HUES48 (cell line): ENCODE data around the gene GXYLT1.
"Not testable (repeated sequence)": the region's sequence is repeated elsewhere in the genome, so short reads cannot be mapped to it uniquely, and the experiment has no call there.

Experiments
- H3K27ac ChIP-seq: one replicate; pipeline ENCODE4 v1.7.0; 2013; ENCODE audit warnings: low read depth, low read length, inconsistent platforms
- H3K27me3 ChIP-seq: 2 replicates; pipeline ENCODE4 v1.6.1; 2013; ENCODE audit warnings: mild to moderate bottlenecking, low read length; ENCODE audit not compliant: control insufficient read depth, insufficient read depth
- H3K36me3 ChIP-seq: 2 replicates; pipeline ENCODE4 v1.6.1; 2013; ENCODE audit warnings: low read length; ENCODE audit not compliant: control insufficient read depth, insufficient read depth
- H3K4me1 ChIP-seq: 2 replicates; pipeline ENCODE4 v1.6.1; 2013; ENCODE audit warnings: mild to moderate bottlenecking, low read length; ENCODE audit not compliant: control insufficient read depth, insufficient read depth
- H3K4me3 ChIP-seq: 2 replicates; pipeline ENCODE4 v1.5.1; 2013; ENCODE audit warnings: mild to moderate bottlenecking, low read depth, low read length
- H3K9ac ChIP-seq: 2 replicates; pipeline ENCODE4 v1.6.1; 2013; ENCODE audit warnings: mild to moderate bottlenecking, low read depth, low read length, moderate library complexity
- H3K9me3 ChIP-seq: 2 replicates; pipeline ENCODE4 v1.6.1; 2013; ENCODE audit warnings: low read length; ENCODE audit not compliant: control insufficient read depth, insufficient read depth

The GXYLT1 gene

GRCh38 chr12:42048980-42049379 lies 95.7 kb downstream of the GXYLT1 start:
- H3K27me3 ChIP-seq, H3K4me3 ChIP-seq, H3K36me3 ChIP-seq, H3K27ac ChIP-seq, H3K4me1 ChIP-seq, H3K9me3 ChIP-seq, H3K9ac ChIP-seq: not testable (repeated sequence)

- no peaks in the 10 kb centered on the region for H3K9me3 ChIP-seq
- no peaks in the 10 kb centered on the region for H3K27me3 ChIP-seq
- H3K4me3 ChIP-seq: no peak overlapping the region
- no peaks in the 10 kb centered on the region for H3K4me1 ChIP-seq
- H3K27ac ChIP-seq: no peak overlapping the region
- no peaks in the 10 kb centered on the region for H3K36me3 ChIP-seq
- no peak overlapping the region for H3K9ac ChIP-seq
Measured at GRCh38 chr12:42039577-42039976, 105.1 kb downstream of the GXYLT1 start.

- H3K27me3 ChIP-seq: no peaks in the 10 kb centered on the region
- no peaks in the 10 kb centered on the region for H3K36me3 ChIP-seq
- no peak overlapping the region for H3K27ac ChIP-seq
- no peaks in the 10 kb centered on the region for H3K4me1 ChIP-seq
- H3K9ac ChIP-seq: no peak overlapping the region
- H3K4me3 ChIP-seq: no peak overlapping the region
- no peaks in the 10 kb centered on the region for H3K9me3 ChIP-seq
Measured at GRCh38 chr12:42039176-42039575, 105.5 kb downstream of the GXYLT1 start.

- Histone ChIP-seq H3K4me1 (no peaks in the 10 kb centered on the region), H3K9ac (no peak overlapping the region), H3K4me3 (no peak overlapping the region), H3K27ac (no peak overlapping the region), H3K27me3 (no peaks in the 10 kb centered on the region; the same call in 1 of the 2 replicates), H3K36me3 (no peaks in the 10 kb centered on the region), H3K9me3 (no peaks in the 10 kb centered on the region)
Measured at GRCh38 chr12:42031847-42032564, 112.7 kb downstream of the GXYLT1 start.
